GM19043 (cell line): Measurements from ENCODE around the gene SYCN.

Experiments
- ATAC-seq: cut with Tn5 transposase; IDR thresholded peaks from one replicate; pipeline ENCODE4 v1.9.1; 2021; ENCODE audit warnings: low read depth; ENCODE audit not compliant: unreplicated experiment

SYCN gene

DNA sequence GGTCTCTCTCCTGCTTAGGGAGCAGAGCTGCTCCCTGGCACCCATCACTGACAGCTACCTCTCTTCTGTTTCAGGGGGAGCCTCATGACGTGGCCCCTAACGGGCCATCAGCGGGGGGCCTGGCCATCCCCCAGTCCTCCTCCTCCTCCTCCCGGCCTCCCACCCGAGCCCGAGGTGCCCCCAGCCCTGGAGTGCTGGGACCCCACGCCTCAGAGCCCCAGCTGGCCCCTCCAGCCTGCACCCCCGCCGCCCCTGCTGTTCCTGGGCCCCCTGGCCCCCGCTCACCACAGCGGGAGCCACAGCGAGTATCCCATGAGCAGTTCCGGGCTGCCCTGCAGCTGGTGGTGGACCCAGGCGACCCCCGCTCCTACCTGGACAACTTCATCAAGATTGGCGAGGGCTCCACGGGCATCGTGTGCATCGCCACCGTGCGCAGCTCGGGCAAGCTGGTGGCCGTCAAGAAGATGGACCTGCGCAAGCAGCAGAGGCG is 30.5 kb downstream of the SYCN start:
- ATAC-seq = no peak

GRCh38 chr19:39172700-39173501 is 31.2 kb downstream of the SYCN start:
- ATAC-seq = no peak

DNA sequence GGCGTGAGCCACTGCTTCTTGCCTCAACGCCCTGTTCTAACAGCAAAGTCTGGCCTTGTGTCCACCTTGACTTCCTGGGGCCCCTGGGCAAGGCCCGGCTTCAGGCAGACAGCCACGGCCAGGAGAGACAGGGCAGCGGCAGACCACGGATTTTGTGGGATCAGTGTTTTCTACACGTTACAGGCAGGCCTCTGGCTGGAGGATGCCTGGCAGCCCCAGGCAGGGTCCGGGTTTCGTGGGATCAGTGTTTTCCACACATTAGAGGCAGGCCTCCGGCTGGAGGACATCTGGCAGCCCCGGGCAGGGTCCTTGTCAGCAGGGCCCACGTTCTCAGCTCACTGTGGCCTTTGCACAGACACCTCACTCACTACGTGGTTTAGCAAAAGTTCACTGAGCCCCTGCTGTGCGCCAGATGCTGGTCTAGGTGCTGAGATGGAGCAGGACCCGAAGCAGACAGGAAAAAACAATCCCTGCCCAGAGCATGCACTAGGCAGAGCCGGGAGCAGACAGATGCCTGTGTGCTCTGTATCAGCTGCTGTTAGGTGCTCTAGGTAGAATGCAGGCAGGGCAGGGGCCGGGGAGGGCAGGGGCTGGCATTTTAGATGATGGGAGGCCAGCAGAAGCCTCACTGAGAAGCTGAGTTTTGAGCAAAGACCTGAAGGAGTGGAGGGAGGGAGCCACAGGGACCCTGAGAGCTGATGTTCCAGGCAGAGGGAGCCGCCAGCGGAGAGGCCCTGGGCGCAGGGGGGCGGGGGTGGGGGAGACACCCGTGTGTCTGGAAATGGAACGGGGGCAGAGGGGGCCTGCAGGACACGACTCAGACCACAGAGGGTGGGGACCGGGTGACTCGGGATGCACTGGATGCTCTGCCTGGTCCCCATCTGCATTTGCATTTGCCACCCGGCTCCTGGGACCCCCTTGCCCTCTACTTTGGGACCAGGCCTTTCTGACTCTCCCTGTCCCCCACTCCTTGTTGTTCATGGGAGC is 32.3 kb downstream of the SYCN start:
- no peak for ATAC-seq

DNA sequence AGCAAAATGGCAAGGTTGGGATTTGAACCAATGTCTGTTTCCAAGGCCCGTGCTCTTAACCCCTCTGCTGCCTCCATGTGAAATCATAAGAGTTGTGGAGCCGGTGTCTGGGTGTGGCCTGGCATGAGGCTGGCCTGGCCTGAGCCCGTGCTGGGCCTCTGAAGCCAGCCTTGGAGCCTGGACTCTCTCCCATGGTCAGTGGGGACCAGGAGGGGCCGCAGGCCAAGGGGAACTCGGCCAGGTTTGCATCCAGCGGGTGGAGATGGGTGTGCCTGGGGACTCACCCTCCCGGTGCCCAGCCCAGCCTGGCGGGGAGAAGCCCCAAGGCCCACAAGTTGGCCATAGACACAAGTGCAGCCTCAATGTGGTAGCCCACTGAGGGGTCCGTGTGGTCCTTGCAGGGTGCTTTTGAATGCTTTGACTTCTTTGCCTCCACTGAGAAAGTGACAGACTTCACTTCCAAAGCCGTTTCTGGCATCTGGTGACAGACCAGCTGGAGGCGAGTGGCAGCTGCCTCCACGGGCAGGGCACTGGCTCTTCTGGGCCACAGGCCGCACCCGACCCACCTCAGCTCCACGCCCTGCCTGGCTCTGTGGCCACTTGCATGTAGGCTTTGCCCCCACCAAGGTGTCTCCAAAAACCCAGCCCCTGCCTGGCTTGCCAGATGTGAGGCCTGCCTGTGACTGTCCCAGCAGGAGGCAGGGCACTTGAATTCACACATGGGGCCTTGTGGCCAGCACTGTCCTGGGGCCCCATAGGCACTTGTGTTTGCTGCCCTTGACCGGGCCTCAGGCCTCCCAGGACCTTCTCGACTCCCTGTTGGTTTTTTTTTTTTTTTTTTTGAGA is 33.5 kb downstream of the SYCN start:
- ATAC-seq = no peak

GRCh38 chr19:39169143-39169810 is 34.8 kb downstream of the SYCN start:
- ATAC-seq = no peak

- ATAC-seq = no peak
Observed at GRCh38 chr19:39168258-39169142, 35.6 kb downstream of the SYCN start.

GRCh38 chr19:39167461-39168257 is 36.4 kb downstream of the SYCN start:
- ATAC-seq = no peak

GRCh38 chr19:39166571-39167391 is 37.3 kb downstream of the SYCN start:
- no peak for ATAC-seq

DNA sequence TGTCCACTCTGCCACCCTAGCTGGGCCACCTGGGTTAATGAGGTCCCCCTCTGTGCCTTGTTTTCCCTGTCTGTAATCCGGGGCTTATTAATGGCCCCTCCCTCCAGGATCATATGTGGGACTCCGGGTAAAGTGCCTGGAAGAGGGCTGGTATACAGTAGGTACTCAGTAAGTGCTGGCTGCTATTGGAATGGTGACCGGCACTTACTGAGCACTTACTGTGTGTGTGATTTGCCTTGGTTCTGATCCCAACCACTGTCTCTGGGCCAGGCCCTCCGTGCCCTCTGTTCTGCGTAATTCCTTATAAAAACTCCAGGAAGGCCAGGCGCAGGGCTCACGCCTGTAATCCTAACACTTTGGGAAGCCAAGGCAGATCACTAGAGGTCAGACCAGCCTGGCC is 38.2 kb downstream of the SYCN start:
- no peak for ATAC-seq

GRCh38 chr19:39164289-39164688 is 39.8 kb downstream of the SYCN start:
- ATAC-seq = no peak

- ATAC-seq = no peak
Observed at GRCh38 chr19:39163621-39164020, 40.4 kb downstream of the SYCN start.

DNA sequence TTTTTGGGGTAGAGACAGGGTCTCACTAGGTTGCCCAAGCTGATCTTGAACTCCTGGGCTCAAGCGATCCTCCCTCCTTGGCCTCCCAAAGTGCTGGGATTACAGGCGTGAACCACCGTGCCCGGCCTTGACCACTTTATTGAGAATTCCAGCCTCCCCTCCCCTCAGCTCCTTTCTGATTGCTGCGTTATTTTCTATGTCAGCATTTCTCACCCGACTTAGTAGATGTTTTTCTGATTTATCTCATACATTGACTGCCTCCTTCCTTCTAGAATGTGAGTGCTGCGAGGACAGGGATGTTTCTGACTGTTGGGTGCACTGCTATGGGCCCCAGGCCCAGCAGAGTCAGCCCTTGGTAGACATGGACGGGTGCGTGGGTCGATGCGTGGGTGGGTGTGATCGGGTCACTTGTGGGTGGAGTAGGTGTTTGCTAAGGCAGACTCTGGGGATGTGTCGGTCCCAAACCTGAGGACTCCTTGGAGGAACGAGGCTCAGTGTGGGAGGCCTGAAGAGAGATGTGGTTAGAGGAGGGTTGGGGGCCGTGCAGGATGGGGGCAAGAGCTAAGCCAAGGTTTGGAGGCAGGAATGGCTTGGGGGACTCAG is 41.5 kb downstream of the SYCN start:
- ATAC-seq = no peak

DNA sequence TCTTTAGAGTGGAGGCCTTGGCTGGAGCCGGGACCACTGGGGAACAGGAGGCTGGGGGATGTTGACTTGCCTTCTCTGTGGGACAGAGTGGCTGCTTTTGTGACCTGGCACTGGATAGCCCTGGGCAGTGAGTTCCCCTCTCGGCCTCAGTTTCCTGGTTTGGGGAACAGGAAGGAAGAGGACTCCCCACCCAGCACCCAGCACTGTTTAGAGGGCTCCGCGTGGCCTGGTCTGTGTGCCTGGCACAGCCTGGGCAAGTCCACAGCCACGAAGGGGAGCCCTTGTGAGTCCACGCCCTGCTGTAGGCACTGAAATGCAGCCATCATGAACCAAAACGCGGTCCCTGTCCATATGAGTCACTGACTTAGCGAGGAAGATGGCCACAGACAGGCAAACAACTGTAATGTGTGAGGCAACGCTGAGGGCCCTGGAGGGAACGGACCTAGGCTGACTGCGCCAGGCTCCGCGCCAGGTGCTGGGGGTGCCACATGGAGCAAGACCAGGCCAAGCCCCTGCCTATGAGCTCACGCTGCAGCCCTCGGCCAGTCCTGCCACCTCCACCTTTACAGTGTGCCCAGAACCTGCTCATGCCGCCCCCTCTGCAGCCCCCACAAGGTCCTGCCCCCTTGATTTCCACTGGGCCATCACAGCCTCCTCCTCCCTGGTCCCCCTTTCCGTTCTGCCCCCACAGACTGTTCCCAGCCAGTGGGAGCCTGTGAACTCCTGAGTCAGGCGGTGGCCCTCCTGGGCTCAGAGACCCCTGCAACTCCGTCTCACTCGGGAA is 43.0 kb downstream of the SYCN start:
- no peak for ATAC-seq

DNA sequence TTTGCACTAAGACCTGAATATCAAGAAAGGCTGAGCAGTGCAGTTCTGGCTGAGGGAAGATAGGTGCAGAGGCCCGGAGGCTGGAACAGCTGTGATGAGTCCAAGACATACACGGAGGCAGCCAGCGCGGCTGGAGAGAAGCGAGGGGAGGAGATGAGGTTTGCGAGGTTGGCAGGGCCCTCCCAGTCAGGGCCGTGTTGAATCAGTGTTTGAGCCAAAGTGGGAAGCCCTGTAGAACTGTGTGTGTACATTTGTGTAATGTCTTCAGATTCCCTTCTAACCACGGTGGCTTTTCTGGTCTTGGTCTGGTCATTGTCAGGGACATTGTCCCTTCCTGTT is 43.6 kb downstream of the SYCN start:
- no peak for ATAC-seq

- no peak for ATAC-seq
Observed at GRCh38 chr19:39158646-39159260, 45.3 kb downstream of the SYCN start.

GRCh38 chr19:39157997-39158389 is 46.1 kb downstream of the SYCN start:
- ATAC-seq = no peak
